Fibroblast of lung (primary cell): Measurements from ENCODE around the gene TRIM24.

ENCODE experiments used
- CTCF ChIP-seq, 2 donors: IDR thresholded peaks in 1 of 2; conservative IDR thresholded peaks in 1 of 2; 1 replicate in 1 of 2; 2 replicates in 1 of 2; pipeline ENCODE4 v1.5.1; 2011 to 2012; ENCODE audit warnings: low read length in 2 of 2, control low read depth in 1 of 2, inconsistent platforms in 1 of 2, low read depth in 1 of 2, mild to moderate bottlenecking in 1 of 2
- EZH2 ChIP-seq: IDR thresholded peaks from 2 replicates; pipeline ENCODE4 v1.5.1; 2012; ENCODE audit warnings: low read length, control low read depth, mild to moderate bottlenecking; ENCODE audit errors: missing control alignments

GRCh38 chr7:138506764-138507163 lies 46.7 kb downstream of the TRIM24 start:
- TF ChIP-seq CTCF (conservative IDR thresholded peaks at IDR 0.05 in 1 of 2, IDR thresholded peaks at IDR 0.05 in 1 of 2; ENCODE audit: low read depth in 1 of 2, low read length in 2 of 2) (no peak), EZH2 (no peak)
